GM23248 (cell line): ENCODE results near the gene SYNPO2.

Experiments
- EZH2 ChIP-seq: fragments of 200-600 bp; sonication (generic); IDR thresholded peaks from 2 replicates; pipeline ENCODE4 v1.6.1; 2018; ENCODE audit warnings: antibody characterized with exemption, mild to moderate bottlenecking; ENCODE audit not compliant: insufficient read depth, poor library complexity, severe bottlenecking
- EZH2phosphoT487 ChIP-seq: fragments of 200-600 bp; sonication (generic); IDR thresholded peaks from 2 replicates; pipeline ENCODE4 v1.6.1; 2018; ENCODE audit warnings: antibody characterized with exemption, moderate library complexity, mild to moderate bottlenecking, low read depth; ENCODE audit not compliant: insufficient read depth

- no peak for TF ChIP-seq EZH2
- no peak for TF ChIP-seq EZH2phosphoT487
Measured at GRCh38 chr4:118917582-118917981, 28.9 kb downstream of the SYNPO2 start.
